ENCODE results near the gene LARGE2.

- TF ChIP-seq CTCF (IDR thresholded peaks at IDR 0.05 in 2 of 3, conservative IDR thresholded peaks at IDR 0.05 in 1 of 3; ENCODE audit: control insufficient read depth in 2 of 3, extremely low read depth in 1 of 3, insufficient read depth in 1 of 3, low read depth in 3 of 3, low read length in 3 of 3) (no peak), RAD21 (IDR thresholded peaks at IDR 0.05; ENCODE audit: insufficient read depth, low read depth, low read length) (no peak), POLR2AphosphoS5 (IDR thresholded peaks at IDR 0.05; ENCODE audit: low read length) (no peak), HDAC2 (IDR thresholded peaks at IDR 0.05) (no peak), PBX3 (IDR thresholded peaks at IDR 0.05; ENCODE audit: insufficient replicate concordance, low read depth, low read length) (no peak), HDGF (IDR thresholded peaks at IDR 0.05) (no peak), NR2C2 (IDR thresholded peaks at IDR 0.05; ENCODE audit: borderline replicate concordance, control insufficient read depth, insufficient read length, low read depth) (no peak), GABPA (IDR thresholded peaks at IDR 0.05; ENCODE audit: low read depth) (no peak)
Measured at GRCh38 chr11:45949992-45950407, 27.5 kb downstream of the LARGE2 start.

Measured in GM12878 (cell line).